Measurements from ENCODE around the gene MAN2A2. TPM values are rescaled to one million over a fixed set of nuclear protein-coding genes. Genes with fewer than 3 reads are reported as not detected.
"Not testable (repeated sequence)": the region's sequence is repeated elsewhere in the genome, so short reads cannot be mapped to it uniquely, and the experiment has no call there.

The MAN2A2 gene
- total RNA-seq, 4 donors from 2014 or later: 76.2 to 188 (median 141) TPM

DNA sequence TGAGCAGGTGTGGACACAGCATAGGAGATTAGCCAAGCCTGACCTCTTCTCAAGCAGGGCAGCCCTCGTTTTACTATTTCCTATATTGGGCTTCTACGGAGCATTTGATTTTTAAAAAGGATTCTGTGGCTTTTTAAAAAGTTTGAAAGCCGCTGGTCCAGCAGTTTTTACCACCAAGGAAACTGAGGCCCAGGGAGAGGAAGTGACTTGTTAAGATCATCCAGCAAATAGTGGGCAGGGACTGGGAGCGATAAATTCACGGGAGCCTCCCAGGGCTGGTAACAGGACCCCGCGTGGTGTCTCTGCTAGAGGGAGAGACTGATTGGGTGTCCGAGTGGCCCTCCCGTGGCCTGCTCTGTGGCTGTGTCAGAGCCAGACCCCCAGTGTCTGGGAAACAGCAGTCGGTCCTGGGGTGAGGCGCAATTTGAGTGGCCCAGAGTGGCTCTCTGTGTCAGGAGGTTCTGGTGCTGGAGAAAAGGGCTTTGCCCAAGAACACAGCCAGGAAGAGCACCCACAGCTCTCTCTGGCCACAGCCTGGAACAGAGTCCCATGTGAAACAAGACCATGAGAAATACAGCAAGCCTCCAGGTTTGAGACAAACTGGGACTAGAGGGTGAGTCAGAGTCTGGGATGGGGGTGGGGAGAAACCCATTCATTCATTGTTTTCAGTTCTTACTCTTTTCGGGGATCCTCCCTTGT, 30.5 kb upstream of the MAN2A2 start:
- peak in 1 of 3 donors; percentile 45 for DNase-seq
- Histone ChIP-seq H3K27ac (peak overlapping the region; percentile 85 to 97 (median 90)), H3K9me3 (no peaks in the 10 kb centered on the region), H3K4me3 (peak overlapping the region; percentile 94 to 99 (median 96)), H3K4me1 (peaks cover 7 to 43% (median 8%) of the 10 kb centered on the region in 4 donors), H3K27me3 (no peaks in the 10 kb centered on the region), H3K36me3 (peaks cover 0 to 23% (median 0%) of the 10 kb centered on the region in 3 donors)
- TF ChIP-seq POLR2A (IDR thresholded peaks at IDR 0.05): no peak
- TF ChIP-seq, protein P1, sequence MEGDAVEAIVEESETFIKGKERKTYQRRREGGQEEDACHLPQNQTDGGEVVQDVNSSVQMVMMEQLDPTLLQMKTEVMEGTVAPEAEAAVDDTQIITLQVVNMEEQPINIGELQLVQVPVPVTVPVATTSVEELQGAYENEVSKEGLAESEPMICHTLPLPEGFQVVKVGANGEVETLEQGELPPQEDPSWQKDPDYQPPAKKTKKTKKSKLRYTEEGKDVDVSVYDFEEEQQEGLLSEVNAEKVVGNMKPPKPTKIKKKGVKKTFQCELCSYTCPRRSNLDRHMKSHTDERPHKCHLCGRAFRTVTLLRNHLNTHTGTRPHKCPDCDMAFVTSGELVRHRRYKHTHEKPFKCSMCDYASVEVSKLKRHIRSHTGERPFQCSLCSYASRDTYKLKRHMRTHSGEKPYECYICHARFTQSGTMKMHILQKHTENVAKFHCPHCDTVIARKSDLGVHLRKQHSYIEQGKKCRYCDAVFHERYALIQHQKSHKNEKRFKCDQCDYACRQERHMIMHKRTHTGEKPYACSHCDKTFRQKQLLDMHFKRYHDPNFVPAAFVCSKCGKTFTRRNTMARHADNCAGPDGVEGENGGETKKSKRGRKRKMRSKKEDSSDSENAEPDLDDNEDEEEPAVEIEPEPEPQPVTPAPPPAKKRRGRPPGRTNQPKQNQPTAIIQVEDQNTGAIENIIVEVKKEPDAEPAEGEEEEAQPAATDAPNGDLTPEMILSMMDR (IDR thresholded peaks at IDR 0.05): no peak

DNA sequence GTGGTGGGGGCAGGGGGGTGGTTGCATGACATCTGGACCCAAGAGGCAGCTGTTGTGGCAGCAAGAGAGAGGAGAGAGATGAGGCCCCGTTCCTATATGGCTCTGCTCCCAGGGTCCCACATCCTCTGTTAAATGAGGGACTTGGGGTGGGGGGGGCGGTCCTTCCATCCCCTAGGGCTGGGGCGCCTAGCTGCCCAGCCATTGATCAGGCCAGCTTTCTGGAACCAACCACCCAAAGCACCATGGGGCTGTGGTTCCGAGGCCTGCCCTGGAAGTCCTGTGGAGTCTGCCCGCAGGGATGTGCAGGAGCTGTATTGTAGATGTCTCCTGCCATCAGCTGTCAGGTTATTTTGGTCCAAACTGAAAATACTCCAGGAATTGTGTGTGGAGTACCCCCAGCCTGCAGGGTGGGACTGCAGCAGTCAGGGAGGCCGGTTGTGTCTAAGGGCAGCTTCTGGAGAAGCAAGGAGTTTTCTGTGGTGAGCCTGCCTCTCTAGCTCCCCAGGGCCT, 29.6 kb upstream of the MAN2A2 start:
- H3K4me1 ChIP-seq: peaks cover 7 to 43% (median 8%) of the 10 kb centered on the region in 4 donors
- no peaks in the 10 kb centered on the region for H3K27me3 ChIP-seq
- H3K27ac ChIP-seq: peak overlapping the region in 2 of 4 donors; percentile 88 to 97
- H3K36me3 ChIP-seq: peaks cover 0 to 32% (median 0%) of the 10 kb centered on the region in 3 donors
- TF ChIP-seq, protein P1 (IDR thresholded peaks at IDR 0.05): no peak
- no peak for TF ChIP-seq POLR2A (IDR thresholded peaks at IDR 0.05)
- DNase-seq: no peak
- H3K9me3 ChIP-seq: no peaks in the 10 kb centered on the region
- peak overlapping the region in 2 of 4 donors; percentile 95 to 99 for H3K4me3 ChIP-seq

DNA sequence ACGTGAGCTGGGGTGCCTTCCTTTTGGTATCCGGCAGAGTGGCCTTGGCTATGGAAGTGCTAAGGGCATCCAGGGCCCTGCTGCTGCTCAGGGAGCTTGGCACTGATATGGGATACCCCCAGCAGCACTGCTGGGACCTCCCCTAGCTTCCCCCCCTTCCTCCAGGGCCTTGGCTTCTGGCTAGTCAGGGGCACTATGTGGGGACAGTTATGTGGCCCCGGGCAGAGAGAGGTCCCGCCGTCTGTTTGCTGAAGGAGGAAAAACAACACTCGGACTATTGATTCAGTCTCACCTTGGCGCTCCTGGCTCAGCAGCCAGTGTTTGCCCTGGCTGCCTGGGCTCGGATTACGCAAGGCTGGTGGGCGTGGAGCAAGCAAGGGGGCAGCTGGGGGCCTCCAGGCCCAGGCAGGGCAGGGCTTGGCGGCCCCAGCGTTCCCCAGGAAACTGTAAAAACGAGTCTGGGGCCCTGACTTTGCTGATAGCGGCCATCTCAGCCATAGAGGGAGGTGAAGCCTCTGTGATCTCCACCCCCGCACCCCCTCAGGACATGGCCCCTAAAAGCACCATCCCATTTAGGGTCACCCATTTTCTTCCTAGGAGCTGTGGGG, 29.0 kb upstream of the MAN2A2 start:
- H3K36me3 ChIP-seq: peaks cover 0 to 37% (median 0%) of the 10 kb centered on the region in 3 donors
- no peaks in the 10 kb centered on the region for H3K27me3 ChIP-seq
- peak in 1 of 3 donors; percentile 47 for DNase-seq
- peaks cover 7 to 37% (median 8%) of the 10 kb centered on the region in 4 donors for H3K4me1 ChIP-seq
- H3K27ac ChIP-seq: peak overlapping the region in 2 of 4 donors; percentile 38 to 97
- no peaks in the 10 kb centered on the region for H3K9me3 ChIP-seq
- no peak for TF ChIP-seq POLR2A (IDR thresholded peaks at IDR 0.05)
- TF ChIP-seq, protein P1 (IDR thresholded peaks at IDR 0.05): no peak
- H3K4me3 ChIP-seq: peak overlapping the region in 2 of 4 donors; percentile 95 to 99

DNA sequence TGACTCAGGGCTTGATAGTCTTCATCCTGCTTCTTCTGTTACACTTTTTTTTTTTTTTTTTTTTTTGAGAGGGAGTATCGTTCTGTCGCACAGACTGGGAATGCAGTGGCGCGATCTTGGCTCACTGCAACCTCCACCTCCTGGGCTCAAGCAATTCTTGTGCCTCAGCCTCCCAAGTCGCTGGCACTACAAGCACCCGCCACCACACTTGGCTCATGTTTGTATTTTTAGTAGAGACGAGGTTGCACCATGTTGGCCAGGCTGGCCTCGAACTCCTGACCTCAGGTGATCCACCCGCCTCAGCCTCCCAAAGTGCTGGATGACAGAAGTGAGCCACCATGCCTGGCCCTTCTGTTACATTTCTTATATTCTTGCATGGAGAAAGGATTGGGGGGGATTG, 28.1 kb upstream of the MAN2A2 start:
- H3K27me3 ChIP-seq, H3K9me3 ChIP-seq, H3K27ac ChIP-seq, H3K4me3 ChIP-seq, DNase-seq: not testable (repeated sequence)
- Histone ChIP-seq H3K36me3 (peaks cover 0 to 46% (median 0%) of the 10 kb centered on the region in 3 donors), H3K4me1 (peaks cover 0 to 28% (median 7%) of the 10 kb centered on the region in 4 donors)

DNA sequence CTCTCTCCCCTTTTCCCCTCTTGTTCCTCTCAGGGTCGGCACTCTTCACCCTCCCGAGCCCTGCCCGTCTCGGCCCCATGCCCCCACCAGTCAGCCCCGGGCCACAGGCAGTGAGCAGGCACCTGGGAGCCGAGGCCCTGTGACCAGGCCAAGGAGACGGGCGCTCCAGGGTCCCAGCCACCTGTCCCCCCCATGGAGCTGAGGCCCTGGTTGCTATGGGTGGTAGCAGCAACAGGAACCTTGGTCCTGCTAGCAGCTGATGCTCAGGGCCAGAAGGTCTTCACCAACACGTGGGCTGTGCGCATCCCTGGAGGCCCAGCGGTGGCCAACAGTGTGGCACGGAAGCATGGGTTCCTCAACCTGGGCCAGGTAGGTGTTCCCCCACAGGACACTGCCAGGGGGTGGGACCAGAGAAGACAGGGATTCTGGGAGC, 27.5 kb upstream of the MAN2A2 start:
- peaks cover 0 to 23% (median 4%) of the 10 kb centered on the region in 4 donors for H3K4me1 ChIP-seq
- H3K9me3 ChIP-seq: no peaks in the 10 kb centered on the region
- no peak overlapping the region for H3K27ac ChIP-seq
- peaks cover 0 to 52% (median 0%) of the 10 kb centered on the region in 3 donors for H3K36me3 ChIP-seq
- no peak for DNase-seq
- no peaks in the 10 kb centered on the region for H3K27me3 ChIP-seq
- TF ChIP-seq POLR2A (IDR thresholded peaks at IDR 0.05): no peak
- TF ChIP-seq, protein P1 (IDR thresholded peaks at IDR 0.05): no peak
- H3K4me3 ChIP-seq: no peak overlapping the region

DNA sequence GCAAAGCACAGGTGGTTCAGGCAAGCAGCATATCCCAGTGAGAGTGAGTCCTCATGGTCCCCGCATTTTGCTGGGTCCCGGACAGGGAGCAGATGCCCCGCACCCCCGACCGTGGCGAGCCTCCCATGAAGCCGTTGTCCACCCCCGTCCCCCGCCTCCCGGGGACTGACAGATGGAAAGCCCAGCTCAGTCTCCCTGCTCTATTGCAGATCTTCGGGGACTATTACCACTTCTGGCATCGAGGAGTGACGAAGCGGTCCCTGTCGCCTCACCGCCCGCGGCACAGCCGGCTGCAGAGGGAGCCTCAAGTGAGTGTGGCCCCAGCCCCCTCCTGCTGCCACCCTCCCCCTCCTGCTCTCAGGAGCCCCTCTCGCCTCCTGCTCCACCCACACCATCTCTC, 27.1 kb upstream of the MAN2A2 start:
- H3K4me3 ChIP-seq: no peak overlapping the region
- H3K27me3 ChIP-seq: no peaks in the 10 kb centered on the region
- DNase-seq: peak in 1 of 3 donors; percentile 41
- H3K36me3 ChIP-seq: peaks cover 0 to 57% (median 0%) of the 10 kb centered on the region in 3 donors
- H3K27ac ChIP-seq: no peak overlapping the region
- H3K4me1 ChIP-seq: peaks cover 0 to 20% (median 4%) of the 10 kb centered on the region in 4 donors
- TF ChIP-seq POLR2A (IDR thresholded peaks at IDR 0.05): no peak
- TF ChIP-seq, protein P1 (IDR thresholded peaks at IDR 0.05): no peak
- H3K9me3 ChIP-seq: no peaks in the 10 kb centered on the region

All from Peyer's patch (tissue), 4 donors.